ENCODE data around the gene AKR1B15.

- TF ChIP-seq CTCF (IDR thresholded peaks at IDR 0.05) (no peak), EZH2 (IDR thresholded peaks at IDR 0.05) (no peak)
Observed at GRCh38 chr7:134593530-134594392, 44.9 kb downstream of the AKR1B15 start.

Data from neural progenitor cell (in vitro differentiated cells).